GM21723 (cell line): Measurements from ENCODE around the gene SGSM1.

ENCODE experiments used
- ATAC-seq: cut with Tn5 transposase; IDR thresholded peaks from one replicate; pipeline ENCODE4 v1.9.1; 2021; ENCODE audit warnings: mild to moderate bottlenecking, moderate library complexity; ENCODE audit not compliant: unreplicated experiment

The SGSM1 gene

GRCh38 chr22:24975125-24975640 lies 169.2 kb downstream of the SGSM1 start:
- no peak for ATAC-seq

GRCh38 chr22:24975813-24976341 lies 169.9 kb downstream of the SGSM1 start:
- ATAC-seq: no peak

GRCh38 chr22:24976442-24977218 lies 170.6 kb downstream of the SGSM1 start:
- ATAC-seq: no peak
